Measurements from ENCODE around the gene ZNF280D.

The ZNF280D gene

DNA sequence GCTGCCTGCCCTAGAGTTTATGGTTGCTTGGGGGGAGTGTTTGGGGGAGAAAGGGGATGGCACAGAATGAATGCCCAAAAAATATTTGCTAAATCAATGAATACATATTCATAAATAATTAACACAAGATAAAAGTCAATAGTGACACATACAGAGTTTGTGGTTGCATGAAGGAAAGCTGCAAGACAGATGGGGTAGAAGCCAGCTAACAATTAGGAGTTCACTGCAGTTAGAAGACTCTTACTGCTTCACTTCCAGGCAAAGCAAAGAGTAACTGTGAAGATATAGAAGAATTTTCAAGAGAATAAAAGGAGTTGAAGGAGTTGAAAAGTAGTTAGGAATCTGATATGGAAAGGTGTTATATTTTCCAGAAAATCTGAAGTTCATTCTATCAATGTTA lies 72.4 kb downstream of the ZNF280D start:
- DNase-seq, result no peak
- intact Hi-C loops (cut with DNase I), result no loop called here

DNA sequence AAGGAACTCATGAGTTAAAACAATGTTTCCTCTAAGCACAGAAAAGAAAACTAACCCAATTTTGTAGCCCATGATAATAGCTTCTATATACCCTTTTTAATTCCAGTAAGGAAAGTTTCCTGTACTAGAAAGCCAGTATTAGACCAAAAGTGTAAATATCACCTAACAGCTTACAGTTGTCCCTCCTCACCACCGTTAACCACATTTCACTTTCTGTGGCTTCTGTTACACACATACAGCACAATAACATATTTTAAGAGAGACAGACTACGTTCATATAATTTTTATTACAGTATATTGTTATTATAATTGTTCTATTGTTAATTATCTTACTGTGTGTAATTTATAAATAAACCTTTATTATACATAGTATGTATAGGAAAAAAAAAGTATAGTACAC lies 74.1 kb downstream of the ZNF280D start:
- intact Hi-C loops (cut with DNase I), result no loop called here

DNA sequence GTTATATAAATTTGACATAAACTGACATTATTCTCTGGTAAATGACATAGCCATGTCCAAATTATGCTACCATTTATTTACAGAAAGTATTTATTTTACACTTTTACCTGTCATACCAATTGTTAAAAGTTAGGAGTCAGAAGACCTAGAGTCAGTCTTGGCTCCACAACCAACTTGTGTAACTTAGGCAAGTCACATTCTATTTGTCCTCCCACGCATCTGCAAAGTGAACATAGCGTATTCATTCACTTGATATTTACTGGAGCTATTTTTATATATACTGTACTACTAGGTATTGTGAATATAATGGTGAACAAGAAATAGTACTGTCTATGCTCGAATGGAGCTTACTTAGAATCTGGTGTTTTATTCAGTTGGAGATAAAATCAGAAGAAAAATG lies 78.7 kb downstream of the ZNF280D start:
- no peak for DNase-seq
- intact Hi-C loops (cut with DNase I), result no loop called here

More for the DNA sequence above, 74.1 kb downstream of the ZNF280D start:
- no peak for DNase-seq

GRCh38 chr15:56654216-56654615 lies 79.1 kb downstream of the ZNF280D start:
- intact Hi-C loops (cut with DNase I), result no loop called here
- DNase-seq, result no peak

DNA sequence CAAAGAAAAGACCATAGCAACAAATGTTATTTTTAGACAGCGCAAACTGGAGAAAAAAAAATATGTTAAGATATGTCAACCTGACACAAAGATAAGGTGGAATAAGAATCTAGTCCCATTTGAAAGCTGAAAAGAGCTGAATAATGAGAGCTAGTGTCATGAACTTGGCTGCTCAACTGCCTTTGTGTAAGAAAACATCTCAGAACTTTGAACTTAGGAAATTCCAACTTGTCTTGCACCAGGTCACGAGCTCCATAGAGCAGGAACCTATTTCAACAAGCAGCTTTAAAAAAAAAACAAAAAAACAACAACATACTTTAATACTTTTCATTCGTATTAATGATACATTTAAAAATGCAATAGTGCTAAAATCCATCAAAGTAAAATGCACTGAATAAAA lies 79.5 kb downstream of the ZNF280D start:
- intact Hi-C loops (cut with DNase I), result no loop called here
- DNase-seq, result no peak

DNA sequence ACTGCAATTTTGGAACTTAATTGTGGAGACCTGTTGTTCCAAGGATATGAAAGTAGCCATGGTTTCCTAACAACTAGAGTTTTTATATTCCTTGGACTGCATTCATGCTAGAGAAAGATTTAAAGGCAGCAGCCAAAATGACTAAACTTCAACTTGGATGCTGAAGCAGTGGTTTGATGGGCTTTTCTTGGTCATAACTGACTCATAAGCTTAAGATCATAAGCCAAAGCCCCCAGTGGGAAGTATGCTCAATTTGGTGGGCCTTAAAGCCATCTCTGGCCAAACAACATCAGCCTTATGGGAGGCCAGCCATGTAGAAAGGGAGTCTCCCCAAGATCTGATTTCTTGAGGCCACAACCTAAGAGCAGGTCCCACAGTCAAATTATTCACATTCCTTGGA lies 80.2 kb downstream of the ZNF280D start:
- intact Hi-C loops (cut with DNase I), result no loop called here
- DNase-seq, result no peak

- DNase-seq, result no peak
These were observed 85.0 kb downstream of the ZNF280D start for GRCh38 chr15:56648311-56648710.

GRCh38 chr15:56640549-56640948 lies 92.8 kb downstream of the ZNF280D start:
- intact Hi-C loops (cut with DNase I), result no loop called here
- DNase-seq, result no peak

More at GRCh38 chr15:56648311-56648710, 85.0 kb downstream of the ZNF280D start:
- intact Hi-C loops (cut with DNase I), result no loop called here

DNA sequence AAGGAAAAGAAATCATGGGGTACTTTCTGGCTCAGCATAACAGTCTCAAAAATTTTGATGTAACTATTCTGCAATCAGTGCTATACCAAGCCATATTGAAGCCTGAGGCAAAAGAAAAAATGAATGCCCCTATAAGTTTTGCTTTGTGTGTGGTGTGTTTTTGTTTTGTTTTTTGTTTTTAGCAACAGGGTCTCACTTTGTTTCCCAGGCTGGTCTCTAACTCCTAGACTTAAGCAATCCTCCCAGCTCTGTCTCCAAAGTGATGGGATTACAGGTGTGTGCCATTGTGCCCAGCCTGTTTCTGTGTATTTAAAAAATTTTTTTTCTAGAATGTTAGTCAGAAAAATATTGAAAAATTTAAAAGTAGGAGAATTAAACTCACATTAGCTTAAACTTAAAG lies 93.2 kb downstream of the ZNF280D start:
- no peak for DNase-seq
- intact Hi-C loops (cut with DNase I), result no loop called here

- intact Hi-C loops (cut with DNase I), result no loop called here
These were observed 93.7 kb downstream of the ZNF280D start for GRCh38 chr15:56639631-56640030.

DNA sequence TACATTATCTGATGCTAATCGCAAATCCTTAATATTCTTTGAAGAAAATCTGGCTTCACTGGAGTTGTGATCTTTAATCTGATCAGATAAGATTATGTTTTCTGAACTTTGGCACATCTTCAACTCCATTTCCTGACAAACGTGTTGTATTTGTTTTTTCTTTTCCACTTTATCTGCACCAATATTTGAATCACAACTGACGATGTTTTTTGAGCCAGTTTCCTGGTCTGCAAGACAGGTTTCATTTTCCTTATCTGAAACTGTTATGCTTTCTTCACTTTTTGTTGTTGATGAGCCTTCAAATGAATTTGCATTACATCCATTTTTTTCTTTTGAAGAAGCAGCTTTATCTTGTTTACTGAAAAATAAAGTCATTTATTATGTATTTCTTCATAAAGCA lies 101.5 kb downstream of the ZNF280D start:
- no peak for DNase-seq
- intact Hi-C loops (cut with DNase I), result no loop called here

More at GRCh38 chr15:56639631-56640030, 93.7 kb downstream of the ZNF280D start:
- no peak for DNase-seq

- DNase-seq, result no peak
- intact Hi-C loops (cut with DNase I), result no loop called here
These were observed 104.3 kb downstream of the ZNF280D start for GRCh38 chr15:56628893-56629532.

DNA sequence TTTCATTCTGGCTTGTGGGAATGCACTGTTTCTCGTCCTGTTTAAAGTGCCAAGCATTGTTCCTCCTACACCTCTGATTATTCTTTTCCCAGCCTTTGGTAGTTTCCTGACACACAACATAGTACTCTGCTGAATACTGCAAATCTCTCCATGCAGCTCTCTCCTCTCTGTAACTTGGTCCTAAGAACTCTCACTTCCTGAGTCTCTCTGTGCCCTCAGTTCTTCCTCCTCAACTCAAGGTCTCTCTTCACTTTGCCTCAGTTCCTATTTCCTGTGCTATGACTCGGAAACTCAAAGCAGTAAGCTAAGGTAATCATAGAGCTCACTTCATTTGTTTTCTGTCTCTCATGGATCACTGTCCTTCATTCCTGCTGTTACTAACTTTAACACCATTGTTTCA lies 113.4 kb downstream of the ZNF280D start:
- intact Hi-C loops (cut with DNase I), result no loop called here
- no peak for DNase-seq

GRCh38 chr15:56617628-56618027 lies 115.7 kb downstream of the ZNF280D start:
- intact Hi-C loops (cut with DNase I), result no loop called here
- no peak for DNase-seq

DNA sequence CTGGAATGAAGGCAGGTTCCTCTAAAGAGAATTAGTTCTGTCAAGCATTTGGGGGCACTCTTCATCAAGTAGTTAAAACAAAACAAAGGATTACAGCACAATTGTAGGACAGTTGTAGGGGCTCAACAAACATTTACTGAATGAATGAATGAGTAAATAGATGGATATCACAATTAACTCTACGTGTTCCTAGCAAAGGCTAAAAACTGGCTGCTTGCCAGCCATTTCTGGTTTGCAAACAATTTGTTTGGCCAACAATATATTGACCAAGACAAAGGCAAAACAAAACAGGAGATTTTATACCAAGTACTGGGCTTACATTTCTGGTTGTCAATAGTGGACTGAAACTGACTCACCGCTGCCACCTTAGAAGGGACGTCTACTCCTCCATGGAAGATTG lies 116.8 kb downstream of the ZNF280D start:
- intact Hi-C loops (cut with DNase I), result no loop called here
- DNase-seq, result no peak

DNA sequence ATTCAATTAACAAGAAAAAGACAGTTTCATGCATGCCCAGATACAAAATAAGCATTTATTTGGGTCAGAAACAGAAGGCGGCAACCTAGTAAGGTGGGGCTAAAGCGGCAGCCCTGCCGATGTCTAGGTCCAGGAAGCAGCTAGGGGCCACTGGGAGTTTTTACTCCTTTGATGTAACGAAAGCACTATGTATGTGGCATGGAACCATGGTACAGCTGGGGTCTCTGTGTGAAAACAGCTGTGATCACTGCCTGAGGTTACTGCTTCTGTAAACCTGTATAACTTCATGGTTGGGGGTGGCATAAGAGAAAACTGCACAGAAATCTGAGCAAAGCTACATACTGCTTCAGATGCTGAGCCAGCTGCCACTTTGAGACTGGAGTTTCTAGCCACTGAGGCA lies 119.5 kb downstream of the ZNF280D start:
- DNase-seq, result no peak
- intact Hi-C loops (cut with DNase I), result no loop called here

DNA sequence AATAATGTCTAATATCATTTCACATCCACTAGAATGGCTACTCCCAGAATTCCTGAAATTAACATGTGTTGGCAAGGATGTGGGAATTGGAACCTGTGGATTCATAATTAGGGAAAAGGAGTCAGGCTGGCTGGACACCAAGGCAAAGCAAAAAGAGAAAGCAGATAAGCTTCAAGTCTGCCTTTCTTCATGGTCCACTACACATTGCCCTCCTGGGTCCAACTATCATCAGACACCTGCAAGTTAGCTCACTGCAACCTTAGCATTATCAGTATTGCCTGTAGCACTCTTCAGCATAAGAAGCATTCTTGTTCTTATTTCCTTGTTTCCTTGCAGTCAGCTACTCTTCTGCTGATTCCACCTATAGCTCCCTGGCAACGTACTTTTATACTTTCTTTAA lies 124.3 kb downstream of the ZNF280D start:
- intact Hi-C loops (cut with DNase I), result no loop called here
- no peak for DNase-seq

- no peak for DNase-seq
- intact Hi-C loops (cut with DNase I), result no loop called here
These were observed 125.0 kb downstream of the ZNF280D start for GRCh38 chr15:56608140-56608778.

DNA sequence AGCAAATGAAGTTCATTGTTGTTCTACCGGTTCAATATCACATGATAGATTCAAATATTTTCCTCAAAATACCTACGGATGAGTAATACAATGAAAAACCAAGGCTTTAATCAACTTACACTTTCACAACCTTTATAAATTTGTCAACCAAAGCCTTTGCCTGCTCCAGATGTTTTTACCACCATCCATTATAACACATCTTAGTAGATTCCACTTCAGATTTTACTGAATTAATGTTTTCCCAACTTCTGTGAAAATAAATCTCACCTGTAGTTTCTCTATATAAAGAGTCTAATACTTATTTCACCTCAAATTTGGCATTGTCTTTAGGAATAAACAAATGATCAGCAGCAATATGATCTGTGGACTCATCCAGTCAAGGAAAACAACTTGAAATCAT lies 131.1 kb downstream of the ZNF280D start:
- no peak for DNase-seq
- intact Hi-C loops (cut with DNase I), result no loop called here

DNA sequence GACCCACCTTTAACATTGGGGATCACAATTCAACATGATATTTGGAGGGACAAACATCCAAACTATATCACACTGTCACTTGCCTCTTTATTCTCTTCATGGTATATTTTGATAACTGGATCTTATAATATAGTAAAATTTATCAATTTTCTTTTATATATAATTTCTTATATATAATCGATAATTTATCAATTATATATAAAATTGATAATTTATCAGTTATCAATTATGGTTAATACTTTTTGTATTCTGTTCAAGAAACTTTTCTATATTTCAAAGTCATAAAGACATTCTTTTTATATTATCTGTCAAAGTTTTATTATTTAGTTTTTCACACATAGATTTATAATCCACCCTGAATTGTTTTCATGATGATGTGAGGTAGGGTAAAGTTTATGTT lies 132.9 kb downstream of the ZNF280D start:
- intact Hi-C loops (cut with DNase I), result no loop called here
- no peak for DNase-seq

DNA sequence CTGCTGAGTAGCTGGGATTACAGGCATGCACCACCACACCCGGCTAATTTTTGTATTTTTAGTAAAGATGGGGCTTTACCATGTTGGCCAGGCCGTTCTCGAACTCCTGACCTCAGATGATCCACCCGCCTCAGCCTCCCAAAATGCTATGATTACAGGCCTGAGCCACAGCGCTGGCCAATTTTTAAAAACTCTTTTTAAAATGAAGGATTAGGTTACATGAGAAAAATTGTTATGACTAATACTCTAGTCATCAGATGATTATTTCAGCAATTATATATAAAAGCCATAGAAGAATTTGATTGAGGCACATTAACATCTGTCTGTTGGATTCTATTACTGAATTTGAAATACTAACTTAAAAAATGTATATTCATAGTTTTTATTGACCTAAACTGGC lies 134.3 kb downstream of the ZNF280D start:
- intact Hi-C loops (cut with DNase I), result no loop called here
- DNase-seq, result no peak

Data from head of caudate nucleus (tissue), 42 donors.